Left lung (tissue), 14 donors: ENCODE results near the gene AKAP9. TPM values are rescaled to one million over a fixed set of nuclear protein-coding genes. Genes with fewer than 3 reads are reported as not detected.
"Not testable (repeated sequence)": the region's sequence is repeated elsewhere in the genome, so short reads cannot be mapped to it uniquely, and the experiment has no call there.

Experiments used
- ATAC-seq: fragments of 200-7000 bp; cut with Tn5 transposase; one replicate; pipeline ENCODE4 v1.9.1; 2020; ENCODE audit warnings: moderate library complexity
- DNase-seq, 4 donors: peaks; one replicate each; pipeline ENCODE4 v3.0.0-alpha.2; 2013 to 2020
- H3K27ac ChIP-seq, 2 donors: fragments of 200-600 bp; sonication (generic) in 1 of 2; one replicate each; pipeline versions ENCODE4 v1.5.0 to v1.8.0; 2020 to 2021
- H3K27me3 ChIP-seq, 2 donors: fragments of 200-600 bp; sonication (generic) in 1 of 2; one replicate each; pipeline versions ENCODE4 v1.5.0 to v1.8.0; 2020 to 2021
- H3K36me3 ChIP-seq, 2 donors: fragments of 200-600 bp; sonication (generic) in 1 of 2; one replicate each; pipeline versions ENCODE4 v1.5.0 to v1.8.0; 2020 to 2021
- H3K4me1 ChIP-seq, 2 donors: fragments of 200-600 bp; one replicate each; pipeline ENCODE4 v1.8.0; 2021
- H3K4me3 ChIP-seq, 2 donors: fragments of 200-600 bp; sonication (generic) in 1 of 2; one replicate each; pipeline versions ENCODE4 v1.5.0 to v1.8.0; 2020 to 2021; ENCODE audit warnings: mild to moderate bottlenecking in 1 of 2
- H3K9me3 ChIP-seq, 2 donors: fragments of 200-600 bp; sonication (generic) in 1 of 2; one replicate each; pipeline versions ENCODE4 v1.5.0 to v1.8.0; 2020 to 2021
- CTCF ChIP-seq, 2 donors: fragments of 200-600 bp; sonication (generic) in 1 of 2; IDR thresholded peaks; one replicate each; pipeline versions ENCODE4 v1.5.0 to v1.8.0; 2021; ENCODE audit warnings: antibody characterized with exemption in 2 of 2
- intact Hi-C, 2 donors: fragments of 100-400 bp; cut with DNase I; formaldehyde crosslinking; loops; one replicate each; pipeline versions ENCODE4 v1.11.2 to v1.14.2; 2022
- long read RNA-seq, 12 donors: library from polyadenylated mRNA in 2 of 12; unstranded in 2 of 12; transcript quantifications; one replicate each; pipeline ENCODE4 v2.0.0 and lab custom pipeline, GENCODE V29; 2019 to 2026
- polyA plus RNA-seq, 6 donors: library from polyadenylated mRNA; unstranded; fragments of 120-200 nt; gene quantifications; one replicate each; pipeline ENCODE4 v1.2.1, GENCODE V29; 2013; ENCODE audit not compliant: insufficient read length in 6 of 6
- total RNA-seq, 2 donors: library from RNA; stranded (reverse); fragmentation: NEBNext Ultra II Directional; extraction: Animal tissue kit (Norgen Biotek cat#: 25700); gene quantifications; one replicate each; pipeline ENCODE4 v1.2.1, GENCODE V29; 2021
- donor health status: DM: no; HTN: yes; CAD: no.
- donor health status: DM: no; HTN: no; CAD: no.

AKAP9 gene
- total RNA-seq (10 to 100 TPM; 57.5 to 58.6 TPM), polyA plus RNA-seq (100 to 1,000 TPM in 2 of 6 donors, 10 to 100 TPM in 4; 68.0 to 105 (median 90.7) TPM)
- long read RNA-seq, donor 1, partial matches to known transcripts: 97 of 101 reads
- long read RNA-seq, donor 1, other reads (novel, unspliced or antisense): 0 of 101 reads
- long read RNA-seq, donor 2, partial matches to known transcripts: 37 of 40 reads
- long read RNA-seq, donor 2, other reads (novel, unspliced or antisense): 0 of 40 reads
- long read RNA-seq, donor 3, partial matches to known transcripts: 6 of 8 reads
- long read RNA-seq, donor 3, other reads (novel, unspliced or antisense): 0 of 8 reads
- long read RNA-seq, donor 4, partial matches to known transcripts: 35 of 41 reads
- long read RNA-seq, donor 4, other reads (novel, unspliced or antisense): 2 of 41 reads
- long read RNA-seq, donor 5, partial matches to known transcripts: 21 of 24 reads
- long read RNA-seq, donor 5, other reads (novel, unspliced or antisense): 0 of 24 reads
- long read RNA-seq, donor 6, partial matches to known transcripts: 13 of 16 reads
- long read RNA-seq, donor 6, other reads (novel, unspliced or antisense): 0 of 16 reads
- long read RNA-seq, donor 7, partial matches to known transcripts: 21 of 27 reads
- long read RNA-seq, donor 7, other reads (novel, unspliced or antisense): 6 of 27 reads
- long read RNA-seq, donor 8, partial matches to known transcripts: 20 of 21 reads
- long read RNA-seq, donor 8, other reads (novel, unspliced or antisense): 0 of 21 reads
- long read RNA-seq, donor 9: 0 reads
- long read RNA-seq, donor 10, transcript AKAP9-205 (7 exons, 1,356 nt): major isoform, 5 of 42 reads
- long read RNA-seq, donor 10, partial matches to known transcripts: 34 of 42 reads
- long read RNA-seq, donor 10, other reads (novel, unspliced or antisense): 3 of 42 reads
- long read RNA-seq, donor 11, partial matches to known transcripts: 64 of 65 reads
- long read RNA-seq, donor 11, other reads (novel, unspliced or antisense): 0 of 65 reads
- long read RNA-seq, donor 12, partial matches to known transcripts: 18 of 20 reads
- long read RNA-seq, donor 12, other reads (novel, unspliced or antisense): 0 of 20 reads

- peak; percentile 98 for ATAC-seq
- Histone ChIP-seq H3K9me3 (no peaks in the 10 kb centered on the region), H3K4me3 (peak within 1 kb of the TSS; percentile 68 to 78), H3K36me3 (no peaks in the 10 kb centered on the region), H3K27me3 (no peaks in the 10 kb centered on the region), H3K4me1 (peaks cover 13 to 27% of the 10 kb centered on the region in 2 donors), H3K27ac (peak within 1 kb of the TSS; percentile 92)
- peak; percentile 72 to 99 (median 90) for DNase-seq
- intact Hi-C loops: no loop called here
- no peak for TF ChIP-seq CTCF (IDR thresholded peaks at IDR 0.05)
Measured at GRCh38 chr7:91940572-91941341, at the start of gene AKAP9. TSS of gene AKAP9 (plus strand) at chr7:91940862. CDS start at chr7:91941100, 238 bp downstream.

GRCh38 chr7:91892099-91892705 lies 48.5 kb upstream of the AKAP9 start:
- intact Hi-C loops: no loop called here
- H3K36me3 ChIP-seq: no peaks in the 10 kb centered on the region
- peaks cover 0 to 1% of the 10 kb centered on the region in 2 donors for H3K9me3 ChIP-seq
- no peaks in the 10 kb centered on the region for H3K27me3 ChIP-seq
- H3K27ac ChIP-seq: no peak overlapping the region
- ATAC-seq (peak; percentile 87), DNase-seq (no peak)
- H3K4me3 ChIP-seq: no peak overlapping the region
- H3K4me1 ChIP-seq: no peaks in the 10 kb centered on the region
- no peak for TF ChIP-seq CTCF (IDR thresholded peaks at IDR 0.05)

GRCh38 chr7:91892821-91893340 lies 47.8 kb upstream of the AKAP9 start:
- Histone ChIP-seq H3K4me3 (no peak overlapping the region), H3K27ac (no peak overlapping the region), H3K27me3 (no peaks in the 10 kb centered on the region), H3K4me1 (no peaks in the 10 kb centered on the region), H3K9me3 (no peaks in the 10 kb centered on the region), H3K36me3 (no peaks in the 10 kb centered on the region)
- DNase-seq (no peak), ATAC-seq (peak; percentile 17)
- TF ChIP-seq CTCF (IDR thresholded peaks at IDR 0.05): no peak
- intact Hi-C loops: no loop called here

- DNase-seq, H3K27me3 ChIP-seq, H3K27ac ChIP-seq, H3K36me3 ChIP-seq, H3K4me1 ChIP-seq, H3K9me3 ChIP-seq, ATAC-seq, H3K4me3 ChIP-seq, intact Hi-C loops: not testable (repeated sequence)
Measured at GRCh38 chr7:91893699-91894098, 47.0 kb upstream of the AKAP9 start.
